ENCODE results near the gene SCAMP2. TPM values are rescaled to one million over a fixed set of nuclear protein-coding genes. Genes with fewer than 3 reads are reported as not detected.

SCAMP2 gene
- total and polyA plus RNA-seq, 2 donors (not counting 1 experiment from before 2014, with no cell fraction given), result 15.5 to 86.2 TPM

DNA sequence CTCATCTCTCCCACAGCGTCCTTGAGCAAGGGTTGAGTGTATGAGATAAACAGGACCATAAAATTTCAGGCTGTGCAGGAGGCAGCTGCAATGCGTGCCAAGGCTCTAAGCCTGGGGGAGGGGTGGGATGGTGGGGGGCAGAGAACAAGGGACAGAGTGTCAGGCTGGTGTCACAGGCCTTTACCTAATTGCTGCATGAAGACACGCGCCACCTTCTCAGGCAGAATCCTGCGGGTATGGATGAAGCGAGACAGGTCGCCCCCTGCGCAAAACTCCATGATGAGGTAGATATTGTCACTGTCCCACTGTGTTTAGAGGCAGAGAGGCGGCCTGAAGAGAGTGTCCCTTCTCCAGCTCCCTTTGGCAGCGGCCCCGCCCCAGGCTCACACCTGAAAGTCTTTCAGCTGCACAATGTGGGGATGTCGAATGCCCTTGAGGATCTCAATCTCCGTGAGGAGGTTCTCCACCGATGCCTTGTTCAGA, 31.2 kb downstream of the SCAMP2 start:
- H3K79me2 ChIP-seq (ENCODE audit: control insufficient read depth, insufficient read depth, low read length), result no peaks in the 10 kb centered on the region
- H2AFZ ChIP-seq (ENCODE audit: low read length), result no peak overlapping the region
- no peaks in the 10 kb centered on the region for H3K27me3 ChIP-seq (ENCODE audit: control insufficient read depth, insufficient read depth, low read length)
- peaks cover 5% of the 10 kb centered on the region for H3K36me3 ChIP-seq (ENCODE audit: control insufficient read depth, insufficient read depth, low read length)
- no peaks in the 10 kb centered on the region for H3K9me3 ChIP-seq (ENCODE audit: control insufficient read depth, insufficient read depth, low read depth, low read length)
- DNase-seq (ENCODE audit: low read depth in 2 of 2), result no peak
- H4K20me1 ChIP-seq (ENCODE audit: control insufficient read depth, extremely low read depth, insufficient read depth, low read length), result no peaks in the 10 kb centered on the region
- peak overlapping the region; percentile 81 to 93 (median 86) for H3K4me3 ChIP-seq (replicated peaks in 1 of 4; ENCODE audit: control extremely low read depth in 1 of 4, insufficient read depth in 1 of 4, low read depth in 3 of 4, low read length in 4 of 4)
- peak overlapping the region; percentile 99 for H3K4me2 ChIP-seq (ENCODE audit: extremely low read depth, insufficient read depth, low read length)
- TF ChIP-seq, protein P1, sequence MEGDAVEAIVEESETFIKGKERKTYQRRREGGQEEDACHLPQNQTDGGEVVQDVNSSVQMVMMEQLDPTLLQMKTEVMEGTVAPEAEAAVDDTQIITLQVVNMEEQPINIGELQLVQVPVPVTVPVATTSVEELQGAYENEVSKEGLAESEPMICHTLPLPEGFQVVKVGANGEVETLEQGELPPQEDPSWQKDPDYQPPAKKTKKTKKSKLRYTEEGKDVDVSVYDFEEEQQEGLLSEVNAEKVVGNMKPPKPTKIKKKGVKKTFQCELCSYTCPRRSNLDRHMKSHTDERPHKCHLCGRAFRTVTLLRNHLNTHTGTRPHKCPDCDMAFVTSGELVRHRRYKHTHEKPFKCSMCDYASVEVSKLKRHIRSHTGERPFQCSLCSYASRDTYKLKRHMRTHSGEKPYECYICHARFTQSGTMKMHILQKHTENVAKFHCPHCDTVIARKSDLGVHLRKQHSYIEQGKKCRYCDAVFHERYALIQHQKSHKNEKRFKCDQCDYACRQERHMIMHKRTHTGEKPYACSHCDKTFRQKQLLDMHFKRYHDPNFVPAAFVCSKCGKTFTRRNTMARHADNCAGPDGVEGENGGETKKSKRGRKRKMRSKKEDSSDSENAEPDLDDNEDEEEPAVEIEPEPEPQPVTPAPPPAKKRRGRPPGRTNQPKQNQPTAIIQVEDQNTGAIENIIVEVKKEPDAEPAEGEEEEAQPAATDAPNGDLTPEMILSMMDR (conservative IDR thresholded peaks at IDR 0.05 in 1 of 2, IDR thresholded peaks at IDR 0.05 in 1 of 2; ENCODE audit: low read depth in 1 of 2, low read length in 2 of 2), result no peak
- TF ChIP-seq EZH2 (IDR thresholded peaks at IDR 0.05; ENCODE audit: low read length, missing control alignments), result no peak
- H3K9ac ChIP-seq (ENCODE audit: insufficient read depth, low read length), result no peak overlapping the region
- no peak overlapping the region for H3K27ac ChIP-seq (ENCODE audit: insufficient read depth, low read length)
- peaks cover 7% of the 10 kb centered on the region for H3K4me1 ChIP-seq (ENCODE audit: control insufficient read depth, extremely low read depth, insufficient read depth, low read length)

DNA sequence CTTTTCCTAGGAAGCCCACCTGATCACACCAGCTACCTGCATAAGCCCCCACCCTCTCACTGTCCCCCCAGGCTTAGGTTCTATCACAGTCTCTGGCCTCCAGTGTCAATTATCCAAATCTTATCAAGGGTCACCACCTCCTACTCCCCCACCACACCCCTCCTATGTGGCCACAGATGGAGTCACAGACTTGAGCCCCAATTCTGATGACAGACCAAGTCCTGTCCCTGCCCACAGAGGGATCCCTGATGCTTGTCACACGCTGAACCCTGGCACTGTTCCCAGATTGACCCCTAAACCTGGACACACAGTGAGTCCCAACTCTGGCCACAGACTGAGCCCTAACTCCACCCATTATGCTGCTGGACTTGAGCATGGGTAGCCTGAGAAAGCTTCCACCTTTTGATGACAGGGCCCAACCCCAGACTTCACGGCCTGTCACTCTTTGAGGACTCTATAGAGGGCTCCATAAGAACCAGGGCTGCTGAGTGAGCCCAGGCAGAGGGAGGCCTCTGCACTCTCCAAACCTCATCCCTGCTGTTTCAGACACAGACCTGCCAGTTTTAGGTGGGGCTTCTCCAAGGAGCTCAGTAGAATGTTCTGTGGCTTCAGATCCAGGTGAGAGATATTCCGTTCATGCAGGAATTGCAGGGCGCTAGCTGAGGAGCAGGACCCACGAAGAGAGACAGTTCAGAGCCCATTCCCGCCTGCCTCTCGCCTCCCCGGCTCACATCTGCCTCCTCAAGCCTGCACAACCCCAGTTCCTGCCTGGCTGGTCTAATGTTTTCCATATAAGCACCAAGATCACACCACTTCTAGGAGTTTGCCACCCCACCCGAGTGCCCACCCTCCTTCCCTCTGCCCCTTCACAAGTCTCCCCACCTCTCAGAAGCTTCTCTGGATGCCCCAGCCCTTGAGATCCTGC, 32.1 kb downstream of the SCAMP2 start:
- TF ChIP-seq EZH2 (IDR thresholded peaks at IDR 0.05; ENCODE audit: low read length, missing control alignments), result no peak
- TF ChIP-seq, protein P1 (conservative IDR thresholded peaks at IDR 0.05 in 1 of 2, IDR thresholded peaks at IDR 0.05 in 1 of 2; ENCODE audit: low read depth in 1 of 2, low read length in 2 of 2), result no peak
- no peak for DNase-seq (ENCODE audit: low read depth in 2 of 2)

DNA sequence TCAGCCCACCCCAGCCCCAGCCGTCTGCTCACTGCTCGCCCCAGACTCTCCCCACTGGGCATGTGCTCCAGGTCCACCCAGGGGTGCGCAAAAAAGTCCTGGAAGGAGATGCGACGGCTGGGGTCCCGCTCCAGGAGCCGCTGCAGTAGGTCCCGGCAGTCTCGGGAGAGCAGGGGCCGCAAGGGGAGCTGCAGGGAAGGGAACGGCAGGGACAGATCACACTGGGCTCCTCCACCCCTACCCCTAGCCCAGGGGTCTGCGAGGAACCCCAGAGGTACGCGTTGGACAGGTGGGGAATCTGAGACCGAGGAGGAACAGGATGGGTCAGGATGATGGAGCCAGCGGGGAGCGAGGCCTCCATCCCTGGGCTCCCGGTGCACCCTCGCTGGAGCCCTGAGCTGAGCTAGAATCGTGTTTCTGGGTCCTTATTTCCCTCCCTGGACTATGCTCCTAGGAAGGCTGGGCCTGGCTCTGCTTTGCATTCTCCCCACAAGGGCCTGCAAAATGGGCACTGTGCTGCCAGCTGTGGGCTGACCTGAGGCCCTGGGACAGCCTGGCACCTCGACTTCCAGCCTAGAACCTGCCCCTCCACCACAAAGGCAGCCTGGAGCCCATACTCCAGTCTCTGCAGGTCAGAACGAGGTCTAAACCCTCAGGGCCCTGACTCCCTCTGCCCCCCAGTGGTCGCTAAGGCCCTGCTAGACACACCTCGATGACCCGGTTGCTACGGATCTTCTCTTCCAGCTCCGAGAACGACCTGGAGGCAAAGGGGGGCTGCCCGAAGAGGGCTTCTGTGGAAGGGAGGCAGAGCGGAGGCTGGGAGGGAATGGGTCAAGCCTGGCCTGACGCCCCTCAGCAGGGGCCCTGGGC, 33.4 kb downstream of the SCAMP2 start:
- H3K4me1 ChIP-seq (ENCODE audit: control insufficient read depth, extremely low read depth, insufficient read depth, low read length), result peaks cover 7% of the 10 kb centered on the region
- TF ChIP-seq, protein P1 (conservative IDR thresholded peaks at IDR 0.05 in 1 of 2, IDR thresholded peaks at IDR 0.05 in 1 of 2; ENCODE audit: low read depth in 1 of 2, low read length in 2 of 2), result no peak
- TF ChIP-seq EZH2 (IDR thresholded peaks at IDR 0.05; ENCODE audit: low read length, missing control alignments), result no peak
- H3K9ac ChIP-seq (ENCODE audit: insufficient read depth, low read length), result no peak overlapping the region
- H4K20me1 ChIP-seq (ENCODE audit: control insufficient read depth, extremely low read depth, insufficient read depth, low read length), result no peaks in the 10 kb centered on the region
- no peak overlapping the region for H3K4me3 ChIP-seq (replicated peaks in 1 of 4; ENCODE audit: control extremely low read depth in 1 of 4, insufficient read depth in 1 of 4, low read depth in 3 of 4, low read length in 4 of 4)
- no peaks in the 10 kb centered on the region for H3K79me2 ChIP-seq (ENCODE audit: control insufficient read depth, insufficient read depth, low read length)
- H3K4me2 ChIP-seq (ENCODE audit: extremely low read depth, insufficient read depth, low read length), result no peak overlapping the region
- no peaks in the 10 kb centered on the region for H3K27me3 ChIP-seq (ENCODE audit: control insufficient read depth, insufficient read depth, low read length)
- no peak for DNase-seq (ENCODE audit: low read depth in 2 of 2)
- H3K9me3 ChIP-seq (ENCODE audit: control insufficient read depth, insufficient read depth, low read depth, low read length), result no peaks in the 10 kb centered on the region
- H3K27ac ChIP-seq (ENCODE audit: insufficient read depth, low read length), result no peak overlapping the region
- H3K36me3 ChIP-seq (ENCODE audit: control insufficient read depth, insufficient read depth, low read length), result peaks cover 4% of the 10 kb centered on the region
- H2AFZ ChIP-seq (ENCODE audit: low read length), result no peak overlapping the region

More for the DNA sequence above, 32.1 kb downstream of the SCAMP2 start:
- no peak overlapping the region for H2AFZ ChIP-seq (ENCODE audit: low read length)
- no peak overlapping the region for H3K4me2 ChIP-seq (ENCODE audit: extremely low read depth, insufficient read depth, low read length)
- no peak overlapping the region for H3K27ac ChIP-seq (ENCODE audit: insufficient read depth, low read length)
- no peaks in the 10 kb centered on the region for H3K27me3 ChIP-seq (ENCODE audit: control insufficient read depth, insufficient read depth, low read length)
- H4K20me1 ChIP-seq (ENCODE audit: control insufficient read depth, extremely low read depth, insufficient read depth, low read length), result no peaks in the 10 kb centered on the region
- no peaks in the 10 kb centered on the region for H3K9me3 ChIP-seq (ENCODE audit: control insufficient read depth, insufficient read depth, low read depth, low read length)
- no peak overlapping the region for H3K4me3 ChIP-seq (replicated peaks in 1 of 4; ENCODE audit: control extremely low read depth in 1 of 4, insufficient read depth in 1 of 4, low read depth in 3 of 4, low read length in 4 of 4)
- peaks cover 5% of the 10 kb centered on the region for H3K36me3 ChIP-seq (ENCODE audit: control insufficient read depth, insufficient read depth, low read length)
- H3K79me2 ChIP-seq (ENCODE audit: control insufficient read depth, insufficient read depth, low read length), result no peaks in the 10 kb centered on the region
- no peak overlapping the region for H3K9ac ChIP-seq (ENCODE audit: insufficient read depth, low read length)
- peaks cover 7% of the 10 kb centered on the region for H3K4me1 ChIP-seq (ENCODE audit: control insufficient read depth, extremely low read depth, insufficient read depth, low read length)
